NOMO-1 treated with dmso at 0.1 percent for 144 hours (cell line): ENCODE results near the gene BRCA2.

Experiments
- DNase-seq: peaks from one replicate; lab custom pipeline; 2025; ENCODE audit not compliant: unreplicated experiment; lab: John Stamatoyannopoulos, UW

BRCA2 gene

DNA sequence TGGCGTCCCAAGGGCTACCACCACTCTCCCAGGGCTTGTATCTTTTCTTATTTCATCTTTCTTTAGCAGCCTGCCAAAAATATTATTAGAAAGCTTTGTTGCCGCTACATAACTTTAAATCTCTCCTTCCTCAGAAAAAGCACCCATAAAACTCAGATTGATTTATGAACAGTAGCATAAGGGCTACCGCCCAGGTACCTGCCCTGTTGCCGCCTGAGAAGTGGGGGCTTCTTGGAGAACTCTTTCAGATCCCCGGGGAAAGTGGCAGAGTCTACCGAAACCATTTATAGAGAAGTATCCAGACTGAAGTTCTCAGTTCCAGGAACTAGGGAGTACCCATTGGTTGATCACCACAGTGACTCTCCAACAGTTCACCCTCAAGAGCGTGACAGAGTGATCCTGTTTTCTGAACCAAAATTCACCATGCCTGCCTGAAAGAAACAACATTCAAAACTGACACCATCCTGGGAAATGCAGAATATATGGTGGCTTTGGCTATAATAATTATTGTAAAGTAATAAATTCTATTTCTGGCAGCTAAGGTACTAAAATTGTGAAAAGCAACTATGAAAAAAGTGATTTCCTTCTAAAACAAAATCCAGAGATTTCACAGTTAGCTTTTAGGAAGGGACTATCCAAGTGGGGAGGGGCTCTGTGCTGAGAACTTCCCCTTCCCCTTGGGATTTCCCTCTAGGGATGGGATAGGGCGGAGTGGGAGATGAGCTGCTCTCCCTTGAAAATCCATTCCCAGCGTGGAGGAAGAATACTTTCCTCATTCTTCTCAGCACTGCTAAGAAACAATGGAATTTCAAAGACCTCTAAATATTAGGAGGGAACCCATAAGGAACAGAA is 113.5 kb downstream of the BRCA2 start:
- peak; percentile 47 for DNase-seq

DNA sequence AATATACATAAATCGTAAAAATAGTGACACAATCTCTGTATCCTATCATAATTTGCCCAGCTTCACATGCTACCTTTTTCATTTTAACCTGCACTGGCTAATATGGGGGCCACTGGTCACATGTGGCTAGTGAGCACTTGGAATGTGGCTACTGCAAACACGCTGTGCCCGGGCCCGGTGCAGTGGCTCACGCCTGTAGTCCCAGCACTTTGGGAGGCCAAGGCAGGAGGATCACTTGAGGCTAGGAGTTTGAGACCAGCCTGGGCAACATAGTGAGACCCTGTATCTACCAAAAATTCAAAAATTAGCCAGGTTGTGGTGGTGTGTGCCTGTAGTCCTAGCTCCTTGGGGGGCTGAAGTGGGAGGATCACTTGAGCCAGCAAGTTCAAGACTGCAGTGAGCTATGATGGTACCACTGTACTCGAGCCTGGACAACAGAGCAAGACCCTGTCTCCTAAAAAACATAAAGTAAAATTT is 114.2 kb downstream of the BRCA2 start:
- DNase-seq: no peak

DNA sequence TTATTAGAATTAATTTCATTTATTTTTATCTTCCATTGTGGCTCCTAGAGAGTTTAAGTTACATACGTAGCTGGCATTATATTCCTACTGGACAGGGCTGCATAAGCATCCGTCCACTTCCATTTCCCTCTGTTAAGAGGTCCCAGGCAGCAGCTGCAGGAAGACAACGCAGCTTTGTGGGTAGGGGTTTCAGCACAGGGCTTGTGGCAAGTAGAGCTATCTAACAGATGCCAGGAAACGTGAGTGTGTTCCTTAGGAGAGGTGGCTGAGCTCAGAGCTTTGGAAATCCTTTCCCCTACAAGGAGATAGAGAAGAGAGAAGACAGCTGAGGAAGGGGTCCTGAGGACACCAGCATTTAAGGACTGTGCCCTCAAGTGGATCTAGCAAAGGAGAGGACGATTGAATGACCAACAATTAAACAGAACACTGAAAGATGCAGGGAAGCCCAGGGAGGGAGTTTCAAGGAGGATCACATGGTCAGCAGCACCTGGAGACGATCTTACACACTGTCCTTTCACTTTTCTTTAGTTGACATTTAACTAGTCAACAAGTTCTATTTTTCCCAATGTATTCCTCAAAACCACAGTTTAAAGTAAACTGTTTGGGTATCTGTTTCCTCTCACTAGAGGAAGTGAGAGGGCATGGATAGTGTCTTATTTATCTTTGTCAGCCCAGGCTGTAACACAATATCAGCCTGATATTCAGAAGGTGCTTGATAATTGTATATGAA is 114.9 kb downstream of the BRCA2 start:
- no peak for DNase-seq

DNA sequence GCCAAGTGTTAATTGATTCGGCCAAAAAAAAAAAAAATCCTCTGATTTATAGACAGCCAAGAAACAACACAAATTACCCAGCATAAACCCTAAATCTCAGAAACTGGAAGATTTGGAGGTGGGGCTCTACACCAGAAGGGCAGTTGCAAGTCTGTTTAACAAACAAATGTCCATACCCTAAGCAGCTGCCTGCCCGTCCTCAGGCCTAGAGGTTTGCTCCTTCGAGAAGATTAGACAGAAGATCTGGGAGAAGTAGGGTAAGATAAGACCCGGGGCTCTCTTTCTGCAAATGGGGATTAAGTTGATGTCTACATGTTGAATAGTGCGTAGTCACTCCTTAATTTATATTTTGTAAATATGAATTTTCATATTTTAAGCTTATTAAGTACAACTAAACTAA is 116.1 kb downstream of the BRCA2 start:
- no peak for DNase-seq

DNA sequence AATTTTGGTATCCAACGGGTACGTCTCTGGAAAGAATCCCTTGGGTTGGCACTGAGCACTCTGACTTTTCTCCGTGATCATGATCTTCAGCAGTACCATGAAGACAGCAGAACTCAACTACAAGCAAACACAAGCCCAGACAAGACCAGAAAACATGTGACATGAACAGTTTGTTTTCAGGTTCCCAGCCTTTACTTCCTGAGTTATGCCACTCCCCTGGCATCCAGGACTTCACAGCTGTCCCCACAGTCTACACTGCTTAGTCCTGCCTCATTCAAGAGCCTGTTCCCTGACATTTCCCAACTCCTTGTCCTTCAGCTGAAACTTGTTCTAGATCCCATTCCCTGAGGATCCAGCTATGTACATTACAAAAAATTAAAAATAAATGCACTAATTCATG is 117.5 kb downstream of the BRCA2 start:
- DNase-seq: no peak

DNA sequence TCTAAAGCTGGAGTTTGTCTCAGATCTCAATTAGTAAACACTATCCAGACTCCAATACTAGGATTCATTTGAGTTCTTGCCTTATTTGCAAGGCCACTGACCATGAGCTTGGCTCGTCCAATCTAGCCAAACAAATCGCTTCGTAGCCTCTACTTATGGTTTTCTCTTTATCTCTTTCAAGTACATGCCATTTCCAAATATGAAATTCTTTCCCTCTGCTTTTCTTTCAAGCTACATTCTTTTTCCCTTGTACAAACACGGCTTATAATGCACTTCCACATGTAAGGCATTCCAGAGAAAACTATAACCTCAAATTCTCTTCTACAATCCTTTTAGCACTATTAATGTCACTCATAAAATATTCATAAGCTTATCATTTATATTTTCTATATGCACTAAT is 123.6 kb downstream of the BRCA2 start:
- DNase-seq: no peak

DNA sequence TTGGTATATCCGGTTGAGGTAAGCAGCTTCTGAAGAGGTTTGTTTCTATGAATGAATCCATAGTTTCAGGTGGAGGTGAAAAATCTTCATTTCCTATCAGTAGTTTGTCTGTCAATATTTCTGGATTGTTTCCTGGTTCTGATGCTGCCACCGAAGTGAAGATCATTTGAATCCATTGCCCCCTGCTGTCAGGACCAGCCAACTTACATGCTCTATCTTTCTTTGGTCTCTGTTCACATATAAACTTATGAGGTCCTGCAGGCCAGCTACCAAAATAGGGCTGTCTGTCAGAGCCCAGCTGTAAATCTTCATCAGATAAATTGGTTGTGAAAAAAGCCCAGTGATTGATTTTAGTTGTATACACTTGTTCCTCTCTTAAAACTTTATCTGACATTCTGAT is 127.8 kb downstream of the BRCA2 start:
- DNase-seq: peak; percentile 40

DNA sequence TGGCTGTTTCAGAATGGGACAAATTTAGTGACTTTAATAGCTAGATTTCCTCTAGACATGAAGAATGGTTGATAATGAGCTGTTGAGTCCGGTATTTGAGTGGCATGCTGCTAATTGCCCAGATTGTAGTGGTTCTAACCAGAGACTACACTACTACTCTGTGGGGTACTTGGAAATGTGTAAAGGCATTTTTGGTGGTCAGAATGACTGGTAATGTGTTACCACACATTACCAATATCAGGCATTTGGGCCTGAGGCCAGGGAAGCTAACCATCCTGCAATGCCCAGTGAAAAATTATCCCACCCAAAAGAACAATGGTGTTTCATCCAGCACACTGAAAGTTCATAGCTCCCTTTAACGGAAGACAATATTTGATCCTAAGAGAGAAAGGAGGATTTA is 130.2 kb downstream of the BRCA2 start:
- DNase-seq: no peak

DNA sequence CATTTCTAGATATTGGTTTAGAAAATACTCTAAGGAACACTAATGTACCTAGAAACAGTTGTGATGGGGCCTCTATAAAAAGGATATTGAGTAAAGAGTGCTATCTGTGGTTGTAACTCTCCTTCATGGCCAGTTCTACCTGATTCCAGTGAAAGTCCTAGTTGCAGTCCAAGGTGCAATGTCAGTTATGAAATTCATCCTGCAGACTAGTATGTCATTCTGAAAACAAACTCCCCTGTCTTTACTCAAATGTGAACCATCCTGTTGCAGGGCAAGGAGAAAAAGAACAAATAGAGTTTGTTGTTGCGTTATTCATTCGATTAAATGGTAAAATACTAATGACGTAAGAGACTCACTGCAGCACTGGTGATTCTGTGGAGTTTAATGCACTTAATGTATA is 130.9 kb downstream of the BRCA2 start:
- no peak for DNase-seq

DNA sequence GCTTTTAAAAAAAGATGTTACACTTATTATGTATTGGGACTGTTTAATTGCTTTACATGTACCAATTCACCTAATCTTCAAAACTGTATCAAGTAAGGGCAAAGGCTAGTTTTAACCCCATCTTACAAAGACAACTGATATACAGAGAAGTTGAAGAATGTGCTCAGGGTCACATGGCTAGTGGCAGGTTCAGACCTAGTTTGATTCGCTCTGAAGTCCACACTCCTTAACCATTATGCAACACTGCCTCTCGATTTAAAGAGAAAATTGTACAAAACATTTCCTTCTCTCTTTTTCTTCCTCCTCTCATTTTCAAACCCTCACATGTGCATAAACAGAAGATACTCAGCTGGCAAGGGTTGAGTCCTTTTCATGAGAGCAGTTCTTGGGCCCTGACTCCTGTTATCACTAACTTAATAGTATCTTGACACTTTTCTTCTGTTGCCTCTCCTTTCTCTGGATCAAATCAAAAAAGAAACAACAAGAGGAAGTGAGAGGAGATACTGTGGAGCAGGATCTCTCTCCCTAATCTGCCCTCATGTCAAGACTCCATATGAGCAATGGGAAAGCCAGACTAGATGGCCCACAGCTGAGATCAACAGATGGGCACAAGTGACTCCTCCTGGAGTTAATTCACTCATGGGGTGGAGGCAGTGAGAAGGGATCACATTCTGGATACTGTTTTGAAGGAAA is 131.6 kb downstream of the BRCA2 start:
- peak; percentile 64 for DNase-seq

DNA sequence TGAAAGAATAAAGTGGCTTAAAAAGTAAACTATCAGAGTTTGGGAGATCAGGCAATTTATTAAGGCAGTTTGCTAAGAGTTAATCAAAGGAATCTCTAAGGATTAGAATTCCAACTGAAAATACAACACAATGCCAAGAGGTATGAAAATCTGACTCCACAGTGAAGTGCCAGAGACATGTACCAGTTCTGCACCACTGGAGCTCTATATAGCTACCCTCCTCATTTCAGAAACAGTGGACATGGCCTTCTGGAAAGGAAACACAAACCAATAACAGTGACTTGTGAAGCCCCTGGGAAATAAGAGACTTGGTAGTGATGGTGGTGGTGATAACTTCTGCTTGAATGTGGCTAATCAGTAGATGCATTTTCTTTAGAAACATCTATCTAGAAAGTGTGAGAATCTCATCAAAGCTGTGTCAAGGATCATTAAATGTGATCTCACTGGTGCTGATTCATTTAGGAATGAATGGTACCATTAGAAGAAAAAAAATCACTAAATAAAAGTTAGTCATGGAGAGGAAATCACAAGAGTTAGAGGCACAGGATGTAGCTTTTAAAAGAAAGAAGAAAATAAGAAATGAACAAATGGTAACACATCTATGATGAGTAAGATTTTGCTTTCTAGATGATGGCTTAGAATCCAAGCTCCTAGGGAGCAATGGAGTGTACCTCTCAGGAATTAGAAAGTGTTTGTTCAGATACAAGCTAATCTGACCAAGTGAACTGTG is 132.8 kb downstream of the BRCA2 start:
- no peak for DNase-seq

DNA sequence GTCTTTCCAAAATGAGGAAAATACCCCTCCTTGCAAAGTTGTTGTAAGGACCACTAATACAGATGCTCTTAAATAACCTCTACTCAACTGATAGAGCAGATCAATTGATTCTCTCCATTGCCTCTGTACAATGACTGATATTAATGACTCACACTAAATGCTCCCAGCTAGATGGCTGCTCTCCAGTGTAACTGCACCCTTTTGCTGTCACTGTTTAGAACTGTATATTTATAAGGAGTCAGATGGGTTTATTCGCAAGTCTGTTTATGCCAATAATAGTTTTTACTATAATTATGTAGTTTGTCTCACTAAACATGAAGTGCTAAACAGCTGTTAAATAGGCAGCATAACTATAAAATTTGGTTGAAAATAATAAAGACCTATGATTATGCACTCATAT is 133.7 kb downstream of the BRCA2 start:
- no peak for DNase-seq
